GM12865 (cell line): ENCODE measurements around the gene SCAMP2.

ENCODE experiments used
- DNase-seq: peaks from one replicate; pipeline ENCODE4 v3.0.0; 2010; ENCODE audit warnings: low read depth
- H3K4me3 ChIP-seq: 2 replicates; pipeline ENCODE4 v1.5.1; 2011; ENCODE audit warnings: mild to moderate bottlenecking, low read depth, low read length, control low read depth
- CTCF ChIP-seq: IDR thresholded peaks from 2 replicates; pipeline ENCODE4 v1.5.1; 2011; ENCODE audit warnings: low read length, control low read depth, low read depth, inconsistent platforms; ENCODE audit not compliant: insufficient read depth; ENCODE audit errors: missing control alignments

SCAMP2 gene

GRCh38 chr15:74838746-74839525 is 34.2 kb downstream of the SCAMP2 start:
- no peak overlapping the region for H3K4me3 ChIP-seq
- no peak for DNase-seq
- TF ChIP-seq CTCF = no peak

DNA sequence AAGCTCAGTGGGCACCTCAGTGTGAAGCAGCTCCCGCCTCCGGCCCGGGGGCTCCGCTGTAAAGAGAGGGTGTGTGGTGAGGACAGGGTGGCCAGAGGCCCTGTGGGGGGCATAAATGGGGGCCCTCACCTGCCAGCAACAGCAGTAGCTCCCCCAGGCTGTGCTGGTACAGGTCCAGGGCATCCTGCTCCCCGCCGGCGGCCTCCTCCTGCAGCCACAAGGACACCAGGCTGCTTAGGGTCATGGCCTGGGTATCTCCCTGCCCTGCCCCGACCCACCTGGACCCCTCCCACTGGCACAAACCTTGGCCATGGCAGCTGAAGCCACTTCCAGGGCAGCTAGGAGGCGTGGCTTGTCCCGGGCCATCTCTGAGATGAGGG is 35.0 kb downstream of the SCAMP2 start:
- no peak for TF ChIP-seq CTCF
- DNase-seq = no peak
- H3K4me3 ChIP-seq = no peak overlapping the region

DNA sequence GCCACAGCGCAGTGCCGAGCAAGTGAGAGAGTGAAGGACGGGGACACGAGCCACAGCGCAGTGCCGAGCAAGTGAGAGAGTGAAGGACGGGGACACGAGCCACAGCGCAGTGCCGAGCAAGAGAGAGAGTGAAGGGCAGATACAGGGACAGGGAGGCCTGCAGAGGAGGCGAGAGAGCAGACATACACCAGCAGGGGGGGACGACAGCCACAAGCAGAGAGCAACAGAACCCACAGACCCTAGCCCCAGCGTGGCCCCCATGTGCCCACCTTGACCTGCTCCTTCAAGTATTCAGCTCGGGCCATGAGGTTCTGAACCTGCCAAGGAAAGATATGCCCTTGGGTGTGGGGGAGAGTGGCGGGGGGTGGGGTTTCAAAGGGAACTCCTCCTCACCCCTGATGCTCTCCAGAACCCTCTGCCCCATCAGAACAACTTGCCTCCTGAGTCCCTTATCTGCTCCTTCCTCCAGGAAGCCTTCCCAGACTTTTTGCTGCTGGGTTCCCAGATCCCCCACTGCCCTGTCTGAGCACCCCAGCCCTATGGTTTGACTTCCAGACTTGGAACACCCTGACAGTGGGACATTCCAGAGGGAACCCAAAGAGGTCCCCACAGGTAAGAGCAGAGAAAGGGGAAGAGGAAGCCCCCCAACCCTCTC is 35.6 kb downstream of the SCAMP2 start:
- H3K4me3 ChIP-seq = no peak overlapping the region
- no peak for TF ChIP-seq CTCF
- no peak for DNase-seq

- DNase-seq = no peak
- no peak overlapping the region for H3K4me3 ChIP-seq
- TF ChIP-seq CTCF = no peak
Observed at GRCh38 chr15:74836846-74837245, 36.3 kb downstream of the SCAMP2 start.

DNA sequence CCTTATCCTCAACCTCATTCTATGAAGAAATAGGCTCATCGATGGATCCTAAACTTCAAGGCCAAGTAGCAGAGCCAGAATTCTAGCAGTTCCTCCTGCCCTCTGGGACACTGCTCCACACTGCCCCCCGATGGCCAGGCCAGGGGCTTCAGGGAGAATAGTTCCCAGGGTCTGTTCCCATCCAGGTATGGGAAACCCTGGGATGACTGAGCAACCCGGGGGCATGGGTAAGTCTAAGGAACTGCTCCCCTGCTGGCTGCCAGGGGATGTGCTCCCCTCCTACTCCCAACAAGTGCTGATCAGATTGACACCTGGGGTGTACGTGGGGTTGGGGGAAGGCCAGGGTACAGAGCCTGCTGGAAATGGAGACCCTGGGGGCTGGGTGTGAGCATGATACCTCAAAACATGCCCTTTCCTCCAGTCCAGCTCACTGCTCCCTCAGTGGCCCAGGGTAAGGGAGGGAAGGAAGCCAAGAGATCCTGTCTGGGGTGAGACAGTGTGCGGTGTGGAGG is 37.8 kb downstream of the SCAMP2 start:
- no peak overlapping the region for H3K4me3 ChIP-seq
- DNase-seq = peak; percentile 49
- peak; percentile 78 for TF ChIP-seq CTCF

GRCh38 chr15:74833376-74834107 is 39.6 kb downstream of the SCAMP2 start:
- no peak overlapping the region for H3K4me3 ChIP-seq
- no peak for TF ChIP-seq CTCF
- no peak for DNase-seq
